ENCODE measurements around the gene NUCKS1.

The NUCKS1 gene

DNA sequence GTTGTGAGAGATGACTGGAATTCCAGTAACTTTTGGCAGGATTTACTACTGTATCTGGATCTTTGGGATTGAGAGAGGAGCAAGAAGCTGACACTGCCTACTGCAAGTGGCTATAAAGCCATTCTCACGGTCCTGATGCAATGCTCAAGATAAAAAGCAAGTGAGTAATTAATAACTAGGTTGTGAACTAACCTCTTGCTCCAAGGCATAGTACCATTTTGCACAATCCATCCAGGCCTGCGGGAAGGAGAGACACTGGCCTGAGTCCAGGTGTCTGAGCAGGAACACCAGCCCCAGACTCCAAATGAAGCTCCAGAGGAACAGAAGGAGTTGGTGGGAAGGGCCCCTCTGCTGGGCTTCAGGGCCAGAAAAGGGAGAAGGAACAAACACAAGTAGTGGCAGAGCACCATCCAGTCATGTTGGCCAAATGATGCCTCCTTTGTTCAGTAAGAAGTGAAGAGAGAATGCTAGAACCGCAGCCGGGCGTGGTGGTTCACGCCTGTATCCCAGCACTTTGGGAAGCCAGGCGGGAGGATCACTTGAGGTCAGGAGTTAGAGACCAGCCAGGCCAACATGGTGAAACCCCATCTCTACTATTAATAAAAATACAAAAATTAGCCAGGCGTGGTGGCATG, 59.7 kb downstream of the NUCKS1 start:
- ATAC-seq: no peak
- TF ChIP-seq OSR1 (CRISPR knock-in tag; IDR thresholded peaks at IDR 0.05): no peak
- TF ChIP-seq, protein P1, sequence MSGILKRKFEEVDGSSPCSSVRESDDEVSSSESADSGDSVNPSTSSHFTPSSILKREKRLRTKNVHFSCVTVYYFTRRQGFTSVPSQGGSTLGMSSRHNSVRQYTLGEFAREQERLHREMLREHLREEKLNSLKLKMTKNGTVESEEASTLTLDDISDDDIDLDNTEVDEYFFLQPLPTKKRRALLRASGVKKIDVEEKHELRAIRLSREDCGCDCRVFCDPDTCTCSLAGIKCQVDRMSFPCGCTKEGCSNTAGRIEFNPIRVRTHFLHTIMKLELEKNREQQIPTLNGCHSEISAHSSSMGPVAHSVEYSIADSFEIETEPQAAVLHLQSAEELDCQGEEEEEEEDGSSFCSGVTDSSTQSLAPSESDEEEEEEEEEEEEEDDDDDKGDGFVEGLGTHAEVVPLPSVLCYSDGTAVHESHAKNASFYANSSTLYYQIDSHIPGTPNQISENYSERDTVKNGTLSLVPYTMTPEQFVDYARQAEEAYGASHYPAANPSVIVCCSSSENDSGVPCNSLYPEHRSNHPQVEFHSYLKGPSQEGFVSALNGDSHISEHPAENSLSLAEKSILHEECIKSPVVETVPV (CRISPR knock-in tag; IDR thresholded peaks at IDR 0.05): no peak
- no peak for TF ChIP-seq ISL1 (CRISPR knock-in tag; IDR thresholded peaks at IDR 0.05)
- TF ChIP-seq ZNF565 (CRISPR knock-in tag; conservative IDR thresholded peaks at IDR 0.05; ENCODE audit: low read depth): no peak
- no peak for TF ChIP-seq ZNF8 (CRISPR knock-in tag; IDR thresholded peaks at IDR 0.05)
- TF ChIP-seq CREB5 (CRISPR knock-in tag; IDR thresholded peaks at IDR 0.05; ENCODE audit: low read depth): no peak
- TF ChIP-seq BACH2 (CRISPR knock-in tag; IDR thresholded peaks at IDR 0.05; ENCODE audit: borderline replicate concordance): no peak
- no peak for TF ChIP-seq ZNF70 (CRISPR knock-in tag; IDR thresholded peaks at IDR 0.05)

GRCh38 chr1:205689479-205689878, 60.5 kb downstream of the NUCKS1 start:
- TF ChIP-seq ZNF70 (CRISPR knock-in tag; IDR thresholded peaks at IDR 0.05) (no peak), GLIS3 (CRISPR knock-in tag; IDR thresholded peaks at IDR 0.05) (no peak), TOX (CRISPR knock-in tag; IDR thresholded peaks at IDR 0.05; ENCODE audit: borderline replicate concordance) (no peak), ESRRG (CRISPR knock-in tag; IDR thresholded peaks at IDR 0.05) (no peak), ARNTL (CRISPR knock-in tag; IDR thresholded peaks at IDR 0.05; ENCODE audit: borderline replicate concordance, low read depth) (no peak), TCF4 (CRISPR knock-in tag; IDR thresholded peaks at IDR 0.05; ENCODE audit: borderline replicate concordance) (no peak), ZNF8 (CRISPR knock-in tag; IDR thresholded peaks at IDR 0.05) (no peak), ZFP3 (CRISPR knock-in tag; IDR thresholded peaks at IDR 0.05) (no peak), TSHZ2 (CRISPR knock-in tag; IDR thresholded peaks at IDR 0.05) (no peak), BACH2 (CRISPR knock-in tag; IDR thresholded peaks at IDR 0.05; ENCODE audit: borderline replicate concordance) (no peak), CREB5 (CRISPR knock-in tag; IDR thresholded peaks at IDR 0.05; ENCODE audit: low read depth) (no peak), ZNF565 (CRISPR knock-in tag; conservative IDR thresholded peaks at IDR 0.05; ENCODE audit: low read depth) (no peak), OSR1 (CRISPR knock-in tag; IDR thresholded peaks at IDR 0.05) (no peak), RARB (CRISPR knock-in tag; IDR thresholded peaks at IDR 0.05) (no peak), ZC3H10 (CRISPR knock-in tag; IDR thresholded peaks at IDR 0.05) (no peak)
- ATAC-seq: no peak

GRCh38 chr1:205688171-205689080, 61.6 kb downstream of the NUCKS1 start:
- TF ChIP-seq TCF4 (CRISPR knock-in tag; IDR thresholded peaks at IDR 0.05; ENCODE audit: borderline replicate concordance) (no peak), SNAI2 (CRISPR knock-in tag; IDR thresholded peaks at IDR 0.05) (no peak), ESRRG (CRISPR knock-in tag; IDR thresholded peaks at IDR 0.05) (no peak), CSDC2 (CRISPR knock-in tag; IDR thresholded peaks at IDR 0.05) (no peak), ISL1 (CRISPR knock-in tag; IDR thresholded peaks at IDR 0.05) (no peak), PPARA (CRISPR knock-in tag; IDR thresholded peaks at IDR 0.05; ENCODE audit: borderline replicate concordance) (no peak), ZNF8 (CRISPR knock-in tag; IDR thresholded peaks at IDR 0.05) (no peak), ZNF565 (CRISPR knock-in tag; conservative IDR thresholded peaks at IDR 0.05; ENCODE audit: low read depth) (no peak), OSR1 (CRISPR knock-in tag; IDR thresholded peaks at IDR 0.05) (no peak), ZC3H10 (CRISPR knock-in tag; IDR thresholded peaks at IDR 0.05) (no peak), TOX (CRISPR knock-in tag; IDR thresholded peaks at IDR 0.05; ENCODE audit: borderline replicate concordance) (no peak)
- TF ChIP-seq, protein P2, sequence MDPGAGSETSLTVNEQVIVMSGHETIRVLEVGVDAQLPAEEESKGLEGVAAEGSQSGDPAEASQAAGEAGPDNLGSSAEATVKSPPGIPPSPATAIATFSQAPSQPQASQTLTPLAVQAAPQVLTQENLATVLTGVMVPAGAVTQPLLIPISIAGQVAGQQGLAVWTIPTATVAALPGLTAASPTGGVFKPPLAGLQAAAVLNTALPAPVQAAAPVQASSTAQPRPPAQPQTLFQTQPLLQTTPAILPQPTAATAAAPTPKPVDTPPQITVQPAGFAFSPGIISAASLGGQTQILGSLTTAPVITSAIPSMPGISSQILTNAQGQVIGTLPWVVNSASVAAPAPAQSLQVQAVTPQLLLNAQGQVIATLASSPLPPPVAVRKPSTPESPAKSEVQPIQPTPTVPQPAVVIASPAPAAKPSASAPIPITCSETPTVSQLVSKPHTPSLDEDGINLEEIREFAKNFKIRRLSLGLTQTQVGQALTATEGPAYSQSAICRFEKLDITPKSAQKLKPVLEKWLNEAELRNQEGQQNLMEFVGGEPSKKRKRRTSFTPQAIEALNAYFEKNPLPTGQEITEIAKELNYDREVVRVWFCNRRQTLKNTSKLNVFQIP (CRISPR knock-in tag; IDR thresholded peaks at IDR 0.05; ENCODE audit: borderline replicate concordance, low read depth): no peak
- ATAC-seq: no peak
